ENCODE measurements around the gene PSG11.
"Not testable (repeated sequence)": the region's sequence is repeated elsewhere in the genome, so short reads cannot be mapped to it uniquely, and the experiment has no call there.

GRCh38 chr19:43002948-43003347 lies 23.3 kb downstream of the PSG11 start:
- TF ChIP-seq CTCF, POLR2A, POLR2AphosphoS5 (IDR thresholded peaks at IDR 0.05): not testable (repeated sequence)
